Liver (tissue), 9 donors: ENCODE measurements around the gene SRGAP1. TPM values are rescaled to one million over a fixed set of nuclear protein-coding genes. Genes with fewer than 3 reads are reported as not detected.

Source experiments
- DNase-seq: peaks from one replicate; pipeline ENCODE4 v3.0.0-alpha.2; 2017; ENCODE audit warnings: low spot score
- H3K27ac ChIP-seq, 2 donors: one replicate each; pipeline ENCODE4 v1.7.0; 2013; ENCODE audit warnings: inconsistent platforms in 2 of 2, low read length in 2 of 2, control low read depth in 1 of 2, low read depth in 1 of 2, mild to moderate bottlenecking in 1 of 2
- H3K27me3 ChIP-seq, 4 donors: one replicate each; pipeline versions ENCODE4 v1.6.1 to v1.7.0; 2013; ENCODE audit warnings: low read length in 3 of 4, inconsistent platforms in 1 of 4, mild to moderate bottlenecking in 1 of 4, moderate library complexity in 1 of 4; ENCODE audit not compliant: control insufficient read depth in 4 of 4, insufficient read depth in 4 of 4
- H3K36me3 ChIP-seq, 4 donors: one replicate each; pipeline versions ENCODE4 v1.6.1 to v1.7.0; 2013; ENCODE audit warnings: low read length in 3 of 4, mild to moderate bottlenecking in 3 of 4, low read depth in 1 of 4, moderate library complexity in 1 of 4; ENCODE audit not compliant: control insufficient read depth in 4 of 4, insufficient read depth in 3 of 4
- H3K4me1 ChIP-seq, 4 donors: one replicate each; pipeline versions ENCODE4 v1.6.1 to v1.7.0; 2013; ENCODE audit warnings: low read length in 3 of 4, mild to moderate bottlenecking in 3 of 4, moderate library complexity in 1 of 4; ENCODE audit not compliant: control insufficient read depth in 4 of 4, insufficient read depth in 4 of 4
- H3K4me3 ChIP-seq, 3 donors: one replicate each; pipeline versions ENCODE4 v1.6.1 to v1.7.0; 2013; ENCODE audit warnings: low read length in 3 of 3, control low read depth in 1 of 3, low read depth in 1 of 3, mild to moderate bottlenecking in 1 of 3
- H3K9ac ChIP-seq, 2 donors: one replicate each; pipeline ENCODE4 v1.7.0; 2013; ENCODE audit warnings: low read length in 2 of 2, mild to moderate bottlenecking in 2 of 2, moderate library complexity in 2 of 2, control low read depth in 1 of 2, low read depth in 1 of 2
- H3K9me3 ChIP-seq, 4 donors: one replicate each; pipeline versions ENCODE4 v1.6.1 to v1.7.0; 2013; ENCODE audit warnings: low read length in 3 of 4; ENCODE audit not compliant: control insufficient read depth in 4 of 4
- ATF3 ChIP-seq: IDR thresholded peaks from 2 replicates; pipeline ENCODE4 v1.6.1; 2016; ENCODE audit warnings: antibody characterized with exemption
- CTCF ChIP-seq: fragments of 150-350 bp; IDR thresholded peaks from 2 replicates; pipeline ENCODE4 v1.5.1; 2017; ENCODE audit warnings: improper control_type of control experiment, low read depth, low read length; ENCODE audit not compliant: missing input control
- EGR1 ChIP-seq, 2 donors: IDR thresholded peaks; 2 replicates each; pipeline ENCODE4 v1.6.1; 2016 to 2018; ENCODE audit warnings: antibody characterized with exemption in 2 of 2, low read depth in 2 of 2
- FOXA1 ChIP-seq: IDR thresholded peaks from 2 replicates; pipeline ENCODE4 v1.6.1; 2016; ENCODE audit warnings: antibody characterized with exemption
- FOXA2 ChIP-seq: IDR thresholded peaks from 2 replicates; pipeline ENCODE4 v1.6.1; 2016; ENCODE audit warnings: antibody characterized with exemption
- GABPA ChIP-seq, 2 donors: IDR thresholded peaks in 1 of 2; conservative IDR thresholded peaks in 1 of 2; 2 replicates each; pipeline ENCODE4 v1.6.1; 2016; ENCODE audit warnings: antibody characterized with exemption in 2 of 2, mild to moderate bottlenecking in 1 of 2, moderate library complexity in 1 of 2
- HNF4A ChIP-seq, 2 donors: conservative IDR thresholded peaks; 2 replicates each; pipeline ENCODE4 v1.6.1; 2016; ENCODE audit warnings: antibody characterized with exemption in 2 of 2, mild to moderate bottlenecking in 2 of 2
- HNF4G ChIP-seq: IDR thresholded peaks from 2 replicates; pipeline ENCODE4 v1.6.1; 2016; ENCODE audit warnings: antibody characterized with exemption
- JUND ChIP-seq, 2 donors: IDR thresholded peaks; 2 replicates each; pipeline ENCODE4 v1.6.1; 2016; ENCODE audit warnings: antibody characterized with exemption in 2 of 2
- MAX ChIP-seq: IDR thresholded peaks from 2 replicates; pipeline ENCODE4 v1.6.1; 2016; ENCODE audit warnings: antibody characterized with exemption
- NR2F2 ChIP-seq: IDR thresholded peaks from 2 replicates; pipeline ENCODE4 v1.6.1; 2016; ENCODE audit warnings: antibody characterized with exemption
- RAD21 ChIP-seq, 2 donors: IDR thresholded peaks; 2 replicates each; pipeline ENCODE4 v1.6.1; 2016; ENCODE audit warnings: antibody characterized with exemption in 2 of 2, mild to moderate bottlenecking in 2 of 2
- REST ChIP-seq: IDR thresholded peaks from 2 replicates; pipeline ENCODE4 v1.6.1; 2016; ENCODE audit warnings: antibody characterized with exemption, mild to moderate bottlenecking
- RXRA ChIP-seq, 2 donors: IDR thresholded peaks; 2 replicates each; pipeline ENCODE4 v1.6.1; 2017 to 2018; ENCODE audit warnings: antibody characterized with exemption in 2 of 2, mild to moderate bottlenecking in 1 of 2
- SP1 ChIP-seq: IDR thresholded peaks from 2 replicates; pipeline ENCODE4 v1.6.1; 2018; ENCODE audit warnings: antibody characterized with exemption, mild to moderate bottlenecking
- TAF1 ChIP-seq: conservative IDR thresholded peaks from 2 replicates; pipeline ENCODE4 v1.6.1; 2016; ENCODE audit warnings: antibody characterized with exemption, mild to moderate bottlenecking
- YY1 ChIP-seq: IDR thresholded peaks from 2 replicates; pipeline ENCODE4 v1.6.1; 2016; ENCODE audit warnings: antibody characterized with exemption, mild to moderate bottlenecking
- ZBTB33 ChIP-seq: IDR thresholded peaks from 2 replicates; pipeline ENCODE4 v1.6.1; 2016; ENCODE audit warnings: antibody characterized with exemption
- WGBS: extraction: QIAGEN DNeasy Blood & Tissue Kit; methylation state at CpG from one replicate; pipeline ENCODE4 v1.1.7; 2013; 5-methylcytosine and 5-hydroxymethylcytosine counted together
- polyA plus RNA-seq, 2 donors: library from polyadenylated mRNA; stranded (reverse) in 1 of 2; unstranded in 1 of 2; fragments of 200-250 nt in 1 of 2; fragments of >200 nt in 1 of 2; fragmentation: Nextera tagmentation in 1 of 2; extraction: Ambion mirVana in 1 of 2; gene quantifications; one replicate each; pipeline versions ENCODE4 v1.2.1 to v1.2.3, GENCODE V29; 2013 to 2015
- total RNA-seq, 2 donors: library from RNA; depleted of rRNA; stranded (reverse); fragments of >200 nt; gene quantifications; one replicate each; pipeline ENCODE4 v1.2.3, GENCODE V29; 2014
- donor health status: healthy.
- donor health status: healthy.
- donor health status: healthy.
- donor health status: healthy.
- donor health status: healthy.

Gene SRGAP1
- total and polyA plus RNA-seq, 4 donors = 0.28 to 1.3 (median 0.85) TPM

- 94% methylated on average over 4 of the region's 4 CpGs for WGBS
- Histone ChIP-seq H3K36me3 (no peaks in the 10 kb centered on the region), H3K4me1 (peaks cover 0 to 7% (median 6%) of the 10 kb centered on the region in 4 donors), H3K9ac (no peak overlapping the region), H3K4me3 (no peak overlapping the region), H3K9me3 (no peaks in the 10 kb centered on the region), H3K27ac (no peak overlapping the region), H3K27me3 (no peaks in the 10 kb centered on the region)
- no peak for TF ChIP-seq HNF4G
- no peak for TF ChIP-seq ATF3
- TF ChIP-seq HNF4A (conservative IDR thresholded peaks at IDR 0.05) = no peak
- TF ChIP-seq EGR1 (IDR thresholded peaks at IDR 0.05; ENCODE audit: low read depth in 2 of 2) = no peak
- no peak for DNase-seq
Measured at GRCh38 chr12:64085154-64085553, 240.7 kb downstream of the SRGAP1 start.

- no peak for DNase-seq
- peaks cover 0 to 9% (median 6%) of the 10 kb centered on the region in 4 donors for H3K4me1 ChIP-seq
Measured at GRCh38 chr12:64085996-64086395, 241.5 kb downstream of the SRGAP1 start.

More at GRCh38 chr12:64085996-64086395, 241.5 kb downstream of the SRGAP1 start:
- Histone ChIP-seq H3K9me3 (no peaks in the 10 kb centered on the region), H3K27ac (no peak overlapping the region), H3K27me3 (no peaks in the 10 kb centered on the region), H3K9ac (no peak overlapping the region), H3K4me3 (no peak overlapping the region), H3K36me3 (no peaks in the 10 kb centered on the region)
- 86% methylated on average over 4 of the region's 4 CpGs for WGBS
- no peak for TF ChIP-seq FOXA2
- no peak for TF ChIP-seq YY1
- no peak for TF ChIP-seq CTCF
- TF ChIP-seq RAD21 (IDR thresholded peaks at IDR 0.05) = no peak
- TF ChIP-seq GABPA (IDR thresholded peaks at IDR 0.05 in 1 of 2, conservative IDR thresholded peaks at IDR 0.05 in 1 of 2) = no peak
- TF ChIP-seq NR2F2 = no peak
- no peak for TF ChIP-seq ATF3
- no peak for TF ChIP-seq HNF4A (conservative IDR thresholded peaks at IDR 0.05)
- TF ChIP-seq RXRA (IDR thresholded peaks at IDR 0.05) = no peak
- TF ChIP-seq MAX = no peak
- TF ChIP-seq JUND (IDR thresholded peaks at IDR 0.05) = no peak
- TF ChIP-seq ZBTB33 = no peak
- no peak for TF ChIP-seq TAF1
- TF ChIP-seq REST = no peak
- no peak for TF ChIP-seq SP1
- TF ChIP-seq FOXA1 = no peak
- no peak for TF ChIP-seq HNF4G
